ENCODE data around the gene ITCH.
"Not testable (repeated sequence)": the region's sequence is repeated elsewhere in the genome, so short reads cannot be mapped to it uniquely, and the experiment has no call there.

The ITCH gene

GRCh38 chr20:34433391-34433790, 70.3 kb downstream of the ITCH start:
- TF ChIP-seq, protein P1, sequence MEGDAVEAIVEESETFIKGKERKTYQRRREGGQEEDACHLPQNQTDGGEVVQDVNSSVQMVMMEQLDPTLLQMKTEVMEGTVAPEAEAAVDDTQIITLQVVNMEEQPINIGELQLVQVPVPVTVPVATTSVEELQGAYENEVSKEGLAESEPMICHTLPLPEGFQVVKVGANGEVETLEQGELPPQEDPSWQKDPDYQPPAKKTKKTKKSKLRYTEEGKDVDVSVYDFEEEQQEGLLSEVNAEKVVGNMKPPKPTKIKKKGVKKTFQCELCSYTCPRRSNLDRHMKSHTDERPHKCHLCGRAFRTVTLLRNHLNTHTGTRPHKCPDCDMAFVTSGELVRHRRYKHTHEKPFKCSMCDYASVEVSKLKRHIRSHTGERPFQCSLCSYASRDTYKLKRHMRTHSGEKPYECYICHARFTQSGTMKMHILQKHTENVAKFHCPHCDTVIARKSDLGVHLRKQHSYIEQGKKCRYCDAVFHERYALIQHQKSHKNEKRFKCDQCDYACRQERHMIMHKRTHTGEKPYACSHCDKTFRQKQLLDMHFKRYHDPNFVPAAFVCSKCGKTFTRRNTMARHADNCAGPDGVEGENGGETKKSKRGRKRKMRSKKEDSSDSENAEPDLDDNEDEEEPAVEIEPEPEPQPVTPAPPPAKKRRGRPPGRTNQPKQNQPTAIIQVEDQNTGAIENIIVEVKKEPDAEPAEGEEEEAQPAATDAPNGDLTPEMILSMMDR (IDR thresholded peaks at IDR 0.05; ENCODE audit: insufficient read depth, low read length, missing control alignments) = no peak
- no peak overlapping the region for H3K4me3 ChIP-seq (ENCODE audit: low read depth, low read length)
- ChIA-PET CTCF (interaction anchor here (0.6 kb wide), 1 partner anchor 82 kb away, joined by 3 read pairs; no protein-coding TSS in a partner anchor), POLR2A (no interaction called here)
- DNase-seq (ENCODE audit: low read depth, low spot score) = no peak

GRCh38 chr20:34435589-34435988, 72.5 kb downstream of the ITCH start:
- TF ChIP-seq, protein P1 (IDR thresholded peaks at IDR 0.05; ENCODE audit: insufficient read depth, low read length, missing control alignments) = no peak
- no peak overlapping the region for H3K4me3 ChIP-seq (ENCODE audit: low read depth, low read length)
- ChIA-PET POLR2A (no interaction called here), CTCF (interaction anchor here (1.3 to 5.8 kb wide), 3 partner anchors 12 to 123 kb away, joined by 3 to 46 read pairs (median 9); no protein-coding TSS in a partner anchor)
- DNase-seq (ENCODE audit: low read depth, low spot score) = no peak

GRCh38 chr20:34437330-34437986, 74.4 kb downstream of the ITCH start:
- CTCF ChIA-PET = interaction anchor here (1.3 to 5.8 kb wide), 3 partner anchors 13 to 125 kb away, joined by 4 to 46 read pairs (median 7); no protein-coding TSS in a partner anchor
- no peak overlapping the region for H3K4me3 ChIP-seq (ENCODE audit: low read depth, low read length)
- TF ChIP-seq, protein P1 (IDR thresholded peaks at IDR 0.05; ENCODE audit: insufficient read depth, low read length, missing control alignments) = no peak
- peak; percentile 28 for DNase-seq (ENCODE audit: low read depth, low spot score)
- POLR2A ChIA-PET = interaction anchor here (0.9 to 1.3 kb wide), 3 partner anchors 15 to 125 kb away, joined by 3 read pairs; no protein-coding TSS in a partner anchor

DNA sequence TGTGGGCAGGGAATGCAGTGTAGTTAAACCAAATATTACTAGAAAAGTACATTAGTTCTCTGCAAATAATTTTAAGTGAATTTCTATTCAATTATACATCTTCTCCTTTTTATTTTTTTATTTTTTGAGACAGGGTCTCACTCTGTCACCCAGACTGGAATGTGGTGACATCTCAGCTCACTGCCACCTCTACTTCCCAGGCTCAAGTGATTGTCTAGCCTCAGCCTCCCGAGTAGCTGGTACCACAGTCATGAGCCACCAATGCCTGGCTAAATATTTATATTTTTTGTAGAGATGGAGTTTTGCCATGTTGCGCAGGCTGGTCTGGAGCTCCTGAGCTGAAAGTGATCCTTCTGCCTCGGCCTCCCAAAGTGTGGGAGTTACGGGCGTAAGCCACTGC, 76.1 kb downstream of the ITCH start:
- TF ChIP-seq, protein P1 (IDR thresholded peaks at IDR 0.05; ENCODE audit: insufficient read depth, low read length, missing control alignments) = no peak
- CTCF ChIA-PET = interaction anchor here (2.6 to 5.8 kb wide), 2 partner anchors 11 to 127 kb away, joined by 7 to 46 read pairs; no protein-coding TSS in a partner anchor
- H3K4me3 ChIP-seq (ENCODE audit: low read depth, low read length) = no peak overlapping the region
- no peak for DNase-seq (ENCODE audit: low read depth, low spot score)
- POLR2A ChIA-PET = no interaction called here

GRCh38 chr20:34441423-34441822, 78.3 kb downstream of the ITCH start:
- POLR2A ChIA-PET; DNase-seq (ENCODE audit: low read depth, low spot score); H3K4me3 ChIP-seq (ENCODE audit: low read depth, low read length): not testable (repeated sequence)
- CTCF ChIA-PET = interaction anchor here (5.8 kb wide), 1 partner anchor 129 kb away, joined by 46 read pairs; no protein-coding TSS in a partner anchor

GRCh38 chr20:34443546-34443945, 80.5 kb downstream of the ITCH start:
- no peak for DNase-seq (ENCODE audit: low read depth, low spot score)
- TF ChIP-seq, protein P1 (IDR thresholded peaks at IDR 0.05; ENCODE audit: insufficient read depth, low read length, missing control alignments) = no peak
- ChIA-PET CTCF (interaction anchor here (2.9 kb wide), 1 partner anchor 131 kb away, joined by 11 read pairs; no protein-coding TSS in a partner anchor), POLR2A (no interaction called here)
- H3K4me3 ChIP-seq (ENCODE audit: low read depth, low read length) = no peak overlapping the region
